Measurements from ENCODE around the gene GAPDHS. TPM values are rescaled to one million over a fixed set of nuclear protein-coding genes. Genes with fewer than 3 reads are reported as not detected.

Gene GAPDHS
- total and polyA plus RNA-seq, 8 donors = not detected

DNA sequence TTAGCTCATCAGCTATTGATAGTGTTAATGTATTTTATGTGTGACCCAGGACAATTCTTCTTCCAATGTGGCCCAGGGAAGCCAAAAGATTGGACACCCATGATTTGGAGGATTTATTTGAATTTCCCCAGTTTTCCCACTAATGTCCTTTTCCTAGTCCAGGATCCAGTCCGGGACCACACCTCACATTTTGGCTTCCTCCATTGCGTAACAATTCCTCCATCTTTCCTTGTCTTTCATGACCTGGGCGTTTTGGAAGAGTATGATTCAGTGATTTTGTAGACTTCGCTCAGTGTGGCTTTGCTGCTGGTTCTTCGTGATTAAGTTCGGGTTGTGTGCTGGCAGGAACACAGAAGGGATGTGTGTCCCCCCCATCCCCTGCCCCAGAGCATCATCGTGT, 33.5 kb downstream of the GAPDHS start:
- no peak overlapping the region for H3K4me3 ChIP-seq
- H3K27ac ChIP-seq = no peak overlapping the region
- ATAC-seq = no peak
- no peak for TF ChIP-seq CTCF (IDR thresholded peaks at IDR 0.05)
- H3K27me3 ChIP-seq = no peaks in the 10 kb centered on the region
- no peaks in the 10 kb centered on the region for H3K9me3 ChIP-seq
- H3K36me3 ChIP-seq = no peaks in the 10 kb centered on the region
- FAIRE-seq = no peak
- intact Hi-C loops (cut with DNase I) = no loop called here
- 91 to 96% methylated on average over 7 of the region's 7 CpGs for WGBS, 2 donors
- peaks cover 0 to 17% (median 15%) of the 10 kb centered on the region in 3 donors for H3K4me1 ChIP-seq
- DNase-seq = no peak

GRCh38 chr19:35569281-35569781, 36.1 kb downstream of the GAPDHS start:
- no peak for TF ChIP-seq CTCF (IDR thresholded peaks at IDR 0.05)
- FAIRE-seq = no peak
- intact Hi-C loops (cut with DNase I) = no loop called here
- Histone ChIP-seq H3K27ac (peak overlapping the region in 2 of 4 donors; percentile 8 to 39), H3K4me1 (peaks cover 0 to 17% (median 15%) of the 10 kb centered on the region in 3 donors), H3K27me3 (no peaks in the 10 kb centered on the region), H3K36me3 (no peaks in the 10 kb centered on the region), H3K9me3 (no peaks in the 10 kb centered on the region), H3K4me3 (no peak overlapping the region)
- DNase-seq = peak in 5 of 6 donors; percentile 45 to 83 (median 76)
- 24 to 34% methylated on average over 5 of the region's 5 CpGs for WGBS, 2 donors
- ATAC-seq = peak; percentile 37 to 81 (median 74)

- Histone ChIP-seq H3K4me1 (peaks cover 0 to 10% (median 8%) of the 10 kb centered on the region in 3 donors), H3K27ac (no peak overlapping the region), H3K27me3 (no peaks in the 10 kb centered on the region), H3K4me3 (no peak overlapping the region), H3K36me3 (no peaks in the 10 kb centered on the region), H3K9me3 (no peaks in the 10 kb centered on the region)
- WGBS, 2 donors = 88 to 95% methylated on average over 1 of the region's 1 CpG
- no peak for DNase-seq
- TF ChIP-seq CTCF (IDR thresholded peaks at IDR 0.05) = no peak
- no peak for FAIRE-seq
- peak in 1 of 4 donors; percentile 56 for ATAC-seq
- intact Hi-C loops (cut with DNase I) = no loop called here
Measured at GRCh38 chr19:35571406-35571965, 38.2 kb downstream of the GAPDHS start.

DNA sequence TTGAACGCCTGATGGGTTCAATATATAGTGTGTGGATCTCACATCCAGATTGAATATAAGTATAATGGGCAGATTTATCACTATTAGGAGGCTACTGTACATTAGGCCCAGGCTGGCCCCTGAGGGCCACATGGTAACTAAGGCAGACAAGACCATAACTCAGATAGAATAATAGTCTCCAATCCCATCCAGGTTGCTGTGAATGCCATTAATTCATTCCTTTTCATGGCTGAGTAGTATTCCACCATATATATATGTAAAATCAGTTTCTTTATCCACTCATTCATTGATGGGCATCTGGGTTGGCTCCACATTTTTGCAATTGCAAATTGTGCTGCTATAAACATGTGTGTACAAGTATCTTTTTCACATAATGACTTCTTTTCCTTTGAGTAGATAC, 44.7 kb downstream of the GAPDHS start:
- Histone ChIP-seq H3K36me3 (no peaks in the 10 kb centered on the region), H3K27ac (no peak overlapping the region), H3K4me1 (no peaks in the 10 kb centered on the region), H3K4me3 (no peak overlapping the region), H3K9me3 (no peaks in the 10 kb centered on the region), H3K27me3 (no peaks in the 10 kb centered on the region)
- ATAC-seq = no peak
- DNase-seq = no peak
- TF ChIP-seq CTCF (IDR thresholded peaks at IDR 0.05) = no peak
- FAIRE-seq = no peak
- intact Hi-C loops (cut with DNase I) = no loop called here
- 65 to 77% methylated on average over 1 of the region's 1 CpG for WGBS, 2 donors

DNA sequence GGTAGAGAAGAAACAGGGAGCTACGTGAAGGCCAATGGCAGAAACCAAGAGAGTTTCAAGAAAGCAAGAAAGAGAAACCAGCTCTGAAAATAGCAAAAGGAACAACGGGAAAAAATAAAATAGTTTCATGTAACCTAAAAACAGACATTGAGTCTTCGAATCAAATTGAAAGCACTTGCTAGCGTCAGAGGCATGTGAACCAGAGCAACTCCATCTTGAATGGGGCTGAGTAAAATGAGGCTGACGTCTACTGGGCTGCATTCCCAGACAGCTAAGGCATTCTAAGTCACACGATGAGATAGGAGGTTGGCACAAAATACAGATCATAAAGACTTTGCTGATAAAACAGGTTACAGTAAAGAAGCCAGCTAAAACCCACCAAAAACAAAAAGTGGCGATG, 45.5 kb downstream of the GAPDHS start:
- no peak for FAIRE-seq
- Histone ChIP-seq H3K4me3 (no peak overlapping the region), H3K36me3 (no peaks in the 10 kb centered on the region), H3K27ac (no peak overlapping the region), H3K9me3 (no peaks in the 10 kb centered on the region), H3K4me1 (no peaks in the 10 kb centered on the region), H3K27me3 (no peaks in the 10 kb centered on the region)
- no peak for TF ChIP-seq CTCF (IDR thresholded peaks at IDR 0.05)
- ATAC-seq = no peak
- no peak for DNase-seq
- 67% methylated on average over 7 of the region's 7 CpGs for WGBS, 2 donors
- intact Hi-C loops (cut with DNase I) = no loop called here

Data from pancreas (tissue), 10 donors.